Thyroid gland (tissue), 4 donors: ENCODE measurements around the gene PPARGC1A.

ENCODE experiments used
- POLR2A ChIP-seq, 2 donors: fragments of 450-650 bp; IDR thresholded peaks; one replicate each; pipeline ENCODE4 v1.6.1; 2017; ENCODE audit warnings: antibody characterized with exemption in 2 of 2, mild to moderate bottlenecking in 2 of 2, moderate library complexity in 1 of 2
- TF ChIP-seq, protein P1 (sequence below), 6 experiments: fragments of 200-600 bp in 3 of 6; fragments of 450-650 bp in 3 of 6; sonication (generic) in 3 of 6; IDR thresholded peaks; one replicate each; pipeline ENCODE4 v1.5.1; 2016 to 2019; ENCODE audit warnings: antibody characterized with exemption in 6 of 6, mild to moderate bottlenecking in 2 of 6, inconsistent platforms in 1 of 6, moderate library complexity in 1 of 6

- TF ChIP-seq, protein P1, sequence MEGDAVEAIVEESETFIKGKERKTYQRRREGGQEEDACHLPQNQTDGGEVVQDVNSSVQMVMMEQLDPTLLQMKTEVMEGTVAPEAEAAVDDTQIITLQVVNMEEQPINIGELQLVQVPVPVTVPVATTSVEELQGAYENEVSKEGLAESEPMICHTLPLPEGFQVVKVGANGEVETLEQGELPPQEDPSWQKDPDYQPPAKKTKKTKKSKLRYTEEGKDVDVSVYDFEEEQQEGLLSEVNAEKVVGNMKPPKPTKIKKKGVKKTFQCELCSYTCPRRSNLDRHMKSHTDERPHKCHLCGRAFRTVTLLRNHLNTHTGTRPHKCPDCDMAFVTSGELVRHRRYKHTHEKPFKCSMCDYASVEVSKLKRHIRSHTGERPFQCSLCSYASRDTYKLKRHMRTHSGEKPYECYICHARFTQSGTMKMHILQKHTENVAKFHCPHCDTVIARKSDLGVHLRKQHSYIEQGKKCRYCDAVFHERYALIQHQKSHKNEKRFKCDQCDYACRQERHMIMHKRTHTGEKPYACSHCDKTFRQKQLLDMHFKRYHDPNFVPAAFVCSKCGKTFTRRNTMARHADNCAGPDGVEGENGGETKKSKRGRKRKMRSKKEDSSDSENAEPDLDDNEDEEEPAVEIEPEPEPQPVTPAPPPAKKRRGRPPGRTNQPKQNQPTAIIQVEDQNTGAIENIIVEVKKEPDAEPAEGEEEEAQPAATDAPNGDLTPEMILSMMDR (IDR thresholded peaks at IDR 0.05) = no peak
- TF ChIP-seq POLR2A (IDR thresholded peaks at IDR 0.05) = no peak
These were observed 3.8 kb downstream of the PPARGC1A start for GRCh38 chr4:23885943-23886590.
